HG03175 (cell line): ENCODE data around the gene MYH16.
"Not testable (repeated sequence)": the region's sequence is repeated elsewhere in the genome, so short reads cannot be mapped to it uniquely, and the experiment has no call there.

Source experiments
- ATAC-seq: cut with Tn5 transposase; IDR thresholded peaks from one replicate; pipeline ENCODE4 v1.9.1; 2021; ENCODE audit warnings: mild to moderate bottlenecking, moderate library complexity; ENCODE audit not compliant: unreplicated experiment

Gene MYH16

DNA sequence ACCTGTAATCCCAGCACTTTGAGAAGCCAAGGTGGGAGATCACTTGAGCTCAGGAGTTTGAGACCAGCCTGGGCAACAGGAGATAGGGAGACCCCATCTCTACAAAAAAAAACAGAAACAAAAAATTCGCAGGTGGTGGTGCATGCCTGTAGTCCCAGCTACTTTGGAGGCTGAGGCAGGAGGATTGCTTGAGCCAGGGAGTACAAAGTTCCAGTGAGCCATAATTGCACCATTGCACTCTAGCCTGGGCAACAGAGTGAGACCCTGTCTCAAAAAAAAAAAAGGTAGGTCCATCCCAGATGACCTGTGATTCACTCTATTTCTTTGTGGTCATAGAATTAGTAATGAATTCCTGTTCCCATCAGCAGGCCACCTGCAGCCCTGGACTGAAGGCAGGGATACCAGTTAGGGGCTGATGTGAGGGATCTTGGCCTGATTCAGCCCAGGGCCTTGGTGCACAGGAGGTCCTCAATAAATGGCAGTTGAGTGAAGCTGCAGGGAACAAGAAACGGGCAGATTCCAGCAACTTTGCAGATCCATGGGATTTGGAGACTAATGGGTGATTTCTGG is at the start of gene MYH16:
TSS of gene MYH16 (plus strand) at position 364 of the 570 bp plus-strand sequence.
- no peak for ATAC-seq

DNA sequence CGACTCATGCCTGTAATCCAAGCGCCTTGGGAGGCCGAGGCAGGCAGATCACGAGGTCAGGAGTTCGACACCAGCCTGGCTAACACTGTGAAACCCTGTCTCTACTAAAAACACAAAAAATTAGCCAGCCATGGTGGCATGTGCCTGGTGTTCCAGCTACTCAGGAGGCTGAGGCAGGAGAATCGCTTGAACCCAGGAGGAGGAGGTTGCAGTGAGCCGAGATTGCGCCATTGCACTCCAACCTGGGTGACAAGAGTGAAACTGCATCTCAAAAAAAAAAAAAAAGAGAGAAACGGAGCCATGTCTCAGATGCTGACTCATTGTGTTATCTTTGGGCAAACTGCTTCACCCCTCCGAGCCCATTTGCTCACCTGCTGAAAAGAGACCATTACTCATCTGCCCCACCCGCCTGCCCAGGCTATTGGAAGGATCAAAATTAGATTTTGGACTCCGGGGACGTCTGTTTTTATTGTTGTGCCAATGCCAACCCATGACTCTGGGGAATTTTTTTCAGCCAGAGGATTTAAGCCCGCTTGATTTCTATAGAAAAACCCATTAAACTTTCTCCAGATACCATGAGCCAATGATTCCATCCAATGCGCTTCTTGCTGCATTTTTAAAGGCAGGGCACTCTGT is 48.3 kb upstream of the MYH16 start:
- ATAC-seq: not testable (repeated sequence)

- ATAC-seq: no peak
Measured at GRCh38 chr7:99224899-99225265, 47.8 kb upstream of the MYH16 start.

DNA sequence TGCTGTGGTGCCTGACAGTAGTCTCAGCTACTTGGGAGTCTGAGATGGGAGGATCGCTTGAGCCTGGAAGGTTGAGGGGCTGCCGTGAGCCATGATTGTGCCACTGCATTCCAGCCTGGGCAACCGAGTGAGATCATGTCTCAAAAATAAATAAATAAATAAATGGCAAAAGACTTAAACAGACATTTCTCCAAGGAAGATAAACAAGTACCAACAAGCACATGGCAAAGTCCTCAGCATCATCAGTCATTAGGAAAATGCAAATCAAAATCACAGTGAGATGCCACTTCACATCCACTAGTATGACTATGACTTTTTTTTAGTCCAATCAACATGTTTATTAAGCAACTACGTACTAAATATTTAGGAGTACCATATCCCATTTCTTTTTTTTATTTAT is 43.4 kb upstream of the MYH16 start:
- ATAC-seq: no peak

- ATAC-seq: no peak
Measured at GRCh38 chr7:99232082-99232770, 40.4 kb upstream of the MYH16 start.

DNA sequence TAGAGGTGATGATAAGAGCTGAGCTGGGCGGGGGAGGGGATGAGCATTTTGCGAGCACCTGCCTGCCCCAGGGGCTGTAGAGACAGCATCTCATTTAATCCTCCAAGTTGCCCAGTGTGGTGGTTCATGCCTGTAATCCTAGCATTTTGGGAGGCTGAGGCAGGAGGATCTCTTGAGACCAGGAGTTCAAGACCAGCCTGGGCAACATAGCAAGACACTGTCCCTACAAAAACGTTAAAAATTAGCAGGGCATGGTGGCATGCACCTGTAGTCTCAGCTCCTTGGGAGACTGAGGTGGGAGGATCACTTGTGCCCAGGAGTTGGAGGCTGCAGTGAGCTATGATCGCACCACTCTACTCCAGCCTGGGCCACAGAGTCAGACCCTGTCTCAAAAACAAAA is 39.7 kb upstream of the MYH16 start:
- ATAC-seq: not testable (repeated sequence)

DNA sequence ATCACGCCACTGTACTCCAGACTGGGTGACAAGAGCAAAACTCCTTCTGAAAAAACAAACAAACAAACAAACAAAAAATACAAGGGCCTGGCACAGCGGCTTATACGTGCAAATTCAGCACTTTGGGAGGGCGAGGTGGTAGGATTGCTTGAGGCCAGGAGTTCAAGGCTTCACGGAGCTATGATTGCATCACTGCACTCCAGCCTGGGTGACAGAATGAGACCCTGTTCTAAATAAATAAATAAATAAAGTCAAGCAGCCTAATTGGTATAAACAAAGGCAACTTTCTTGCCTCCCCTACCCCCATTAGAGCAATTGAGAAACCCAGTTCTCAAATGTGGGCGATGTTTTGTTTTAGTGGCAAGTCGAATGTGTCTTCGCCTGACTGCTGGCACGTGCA is 38.5 kb upstream of the MYH16 start:
- ATAC-seq: no peak

GRCh38 chr7:99235925-99236324 is 36.7 kb upstream of the MYH16 start:
- ATAC-seq: no peak

DNA sequence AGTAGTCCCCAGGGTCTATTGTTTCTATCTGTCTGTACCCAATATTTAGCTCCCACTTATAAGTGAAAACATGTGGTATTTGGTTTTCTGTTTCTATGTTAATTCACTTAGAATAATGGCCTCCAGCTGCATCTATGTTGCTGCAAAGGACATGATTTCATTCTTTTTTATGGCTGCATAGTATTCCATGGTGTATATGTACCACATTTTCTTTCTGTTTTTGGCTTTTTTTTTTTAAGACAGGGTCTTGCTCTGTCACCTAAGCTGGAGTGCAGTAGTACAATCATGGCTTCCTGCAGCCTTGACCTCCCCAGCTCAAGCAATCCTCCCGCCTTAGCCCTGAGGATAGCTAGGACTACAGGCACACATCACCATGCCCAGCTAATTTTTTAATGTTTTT is 34.8 kb upstream of the MYH16 start:
- not testable (repeated sequence) for ATAC-seq

DNA sequence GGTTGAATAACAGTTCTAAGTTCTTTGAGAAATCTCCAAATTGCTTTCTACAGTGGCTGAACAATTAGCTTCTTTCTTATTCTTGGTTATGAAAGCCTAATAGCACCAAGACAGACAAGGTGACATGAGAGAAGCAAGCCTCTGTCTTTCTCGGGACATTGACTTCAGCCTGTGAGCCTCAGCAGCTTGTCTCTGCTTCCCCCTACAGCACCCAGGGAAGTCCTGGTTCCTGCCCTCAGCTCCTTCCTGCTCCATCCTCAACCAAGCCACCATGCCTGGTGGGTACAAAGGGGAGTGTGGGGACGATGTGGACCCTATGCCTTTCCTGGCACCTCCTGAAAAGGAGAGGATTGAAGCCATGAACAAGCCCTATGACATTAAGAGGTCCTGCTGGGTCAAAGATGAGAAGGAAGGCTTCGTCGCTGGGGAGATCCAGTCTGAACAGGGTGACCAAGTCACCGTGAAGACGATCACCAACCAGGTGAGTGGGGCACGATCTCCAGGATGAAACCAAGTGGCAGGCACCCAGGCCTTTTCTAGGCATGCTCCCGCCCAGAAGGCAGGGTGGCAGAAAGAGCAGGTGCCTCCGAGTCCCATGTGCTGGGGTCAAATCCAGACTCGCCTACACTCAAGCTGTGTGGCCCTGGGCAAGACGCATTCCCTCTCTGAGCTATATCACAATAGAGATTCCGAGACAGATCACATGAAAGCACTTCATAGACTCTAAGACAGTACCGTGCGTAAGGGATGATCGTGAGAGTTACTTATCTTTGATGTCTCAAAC is 33.9 kb upstream of the MYH16 start:
- no peak for ATAC-seq

DNA sequence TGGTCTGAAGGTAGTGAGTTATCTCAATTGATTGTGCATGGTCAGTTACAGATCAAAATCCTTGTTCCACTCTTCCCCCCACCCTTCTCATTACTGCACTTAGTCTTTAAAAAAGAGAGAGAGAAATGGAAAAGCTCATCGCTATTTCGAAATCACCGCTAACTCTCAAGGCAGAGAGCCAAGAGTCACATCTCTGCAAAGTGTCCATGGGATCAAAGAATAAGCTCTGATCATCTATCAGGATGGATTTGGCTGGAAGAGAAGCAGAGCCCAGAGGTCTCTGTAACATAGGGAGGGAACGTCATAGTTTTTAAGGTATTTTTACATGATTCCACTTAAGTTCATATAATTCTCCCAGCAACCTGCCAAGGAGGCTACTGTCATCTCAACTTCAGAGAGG is 30.0 kb upstream of the MYH16 start:
- no peak for ATAC-seq

GRCh38 chr7:99243751-99244337 is 28.8 kb upstream of the MYH16 start:
- no peak for ATAC-seq

GRCh38 chr7:99244939-99245338 is 27.7 kb upstream of the MYH16 start:
- no peak for ATAC-seq

GRCh38 chr7:99248391-99249095 is 24.1 kb upstream of the MYH16 start:
- ATAC-seq: no peak

DNA sequence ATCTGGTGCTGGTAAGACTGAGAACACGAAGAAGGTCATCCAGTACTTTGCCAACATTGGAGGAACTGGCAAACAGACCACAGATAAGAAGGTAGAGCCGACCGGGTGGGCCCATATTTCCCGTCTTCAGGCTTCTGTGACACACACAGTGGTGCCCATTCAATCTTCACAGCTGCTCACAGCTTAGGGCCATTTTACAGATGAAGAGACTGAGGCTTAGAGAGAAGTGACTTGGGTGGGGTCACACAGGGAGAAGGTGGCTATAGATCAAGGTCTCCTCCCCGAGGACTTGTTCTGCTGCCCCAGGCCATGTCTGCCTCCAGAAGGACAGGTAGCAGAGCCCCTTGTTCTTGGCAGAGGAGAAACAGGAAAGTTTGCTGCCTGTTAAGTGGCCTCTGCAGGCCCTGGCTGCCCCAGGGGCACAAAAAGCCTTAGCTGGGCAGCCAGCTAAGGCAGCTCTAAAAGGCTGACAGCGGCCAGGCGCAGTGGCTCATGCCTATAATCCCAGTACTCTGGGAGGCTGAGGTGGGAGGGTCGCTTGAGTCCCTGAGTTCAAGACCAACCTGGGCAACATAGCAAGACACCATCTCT is 22.6 kb upstream of the MYH16 start:
- ATAC-seq: no peak

- ATAC-seq: no peak
Measured at GRCh38 chr7:99252166-99252895, 20.3 kb upstream of the MYH16 start.

GRCh38 chr7:99253369-99253768 is 19.3 kb upstream of the MYH16 start:
- no peak for ATAC-seq

DNA sequence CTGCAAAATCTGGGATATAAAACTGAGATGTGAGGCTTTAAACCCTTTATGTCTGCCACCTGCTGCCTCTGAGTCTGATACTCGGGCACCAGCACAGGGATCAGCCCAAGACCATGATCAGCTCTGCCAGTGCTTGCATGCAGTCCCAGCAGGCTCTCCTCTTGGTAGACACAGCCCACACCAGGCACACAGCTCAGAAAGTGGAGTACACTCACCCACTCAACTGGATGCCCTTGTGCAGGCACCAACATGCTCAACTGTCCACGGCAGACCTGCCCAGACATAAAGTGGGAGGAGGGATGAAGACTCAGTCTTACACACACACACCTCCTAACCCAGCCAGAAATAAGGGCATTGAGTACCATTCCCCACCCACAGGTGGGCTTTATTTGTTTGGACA is 18.2 kb upstream of the MYH16 start:
- ATAC-seq: no peak

DNA sequence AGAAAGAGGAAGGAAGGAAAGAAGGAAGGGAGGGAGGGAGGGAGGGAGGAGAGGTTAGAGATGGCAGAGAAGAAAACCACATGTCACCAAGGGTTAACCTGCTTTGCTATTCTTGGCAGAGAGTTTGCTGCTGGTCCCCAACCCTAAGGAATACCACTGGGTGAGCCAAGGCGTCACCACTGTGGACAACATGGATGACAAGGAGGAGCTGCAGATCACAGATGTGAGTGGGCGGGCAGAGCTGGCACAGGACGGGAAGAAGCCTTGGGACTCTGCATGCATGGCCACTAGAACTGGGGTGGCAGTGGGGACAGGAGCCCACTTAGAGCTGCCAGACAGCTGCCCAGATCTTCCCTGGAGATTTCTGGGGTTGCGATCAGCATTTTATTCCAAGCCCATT is 17.2 kb upstream of the MYH16 start:
- no peak for ATAC-seq

DNA sequence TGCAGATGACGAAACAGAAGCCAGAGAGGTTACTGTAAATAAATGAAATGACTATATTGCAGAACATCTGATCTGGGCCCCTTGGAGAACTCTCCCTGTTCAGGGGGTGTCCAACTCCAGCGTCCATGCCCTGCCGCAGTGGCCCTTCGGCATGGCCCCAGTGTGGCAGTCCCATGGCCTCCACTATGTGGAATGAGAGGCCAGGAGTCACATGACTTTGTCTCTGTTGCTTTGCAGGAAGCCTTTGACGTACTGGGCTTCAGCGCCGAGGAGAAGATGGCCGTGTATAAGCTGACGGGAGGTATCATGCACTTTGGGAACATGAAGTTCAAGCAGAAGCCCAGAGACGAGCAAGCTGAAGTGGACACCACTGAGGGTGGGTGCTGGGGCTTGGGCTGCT is 15.6 kb upstream of the MYH16 start:
- no peak for ATAC-seq
